T-cell (primary cell): ENCODE data around the gene NPR1. TPM values are rescaled to one million over a fixed set of nuclear protein-coding genes. Genes with fewer than 3 reads are reported as not detected.

Experiments
- ATAC-seq, 4 experiments: fragments of 200-7000 bp in 3 of 4; fragments of 150-1000 bp in 1 of 4; cut with Tn5 transposase; replicated peaks in 1 of 4; 1 replicate in 3 of 4; 2 replicates in 1 of 4; pipeline ENCODE4 v1.10.0; 2021; ENCODE audit warnings: moderate library complexity in 3 of 4, mild to moderate bottlenecking in 2 of 4, moderate number of reproducible peaks in 1 of 4
- CTCF ChIA-PET, 2 donors: fragments of 300-600 bp; sonication (Branson Sonifier 250); formaldehyde crosslinking; loops; one replicate each; lab custom pipeline; 2022; ENCODE audit warnings: antibody characterized with exemption in 2 of 2; lab: Charles Lee
- POLR2A ChIA-PET, 2 donors: fragments of 300-600 bp; sonication (Branson Sonifier 250); formaldehyde crosslinking; loops; one replicate each; lab custom pipeline; 2022; ENCODE audit warnings: antibody characterized with exemption in 2 of 2; lab: Charles Lee
- DNase-seq, 35 experiments: peaks; one replicate each; pipeline versions ENCODE4 v3.0.0 to v3.0.0-alpha.2; 2013 to 2023
- H3K27ac ChIP-seq: one replicate; pipeline ENCODE4 v1.5.1; 2013; ENCODE audit warnings: low read length
- H3K27me3 ChIP-seq, 2 experiments: replicated peaks in 1 of 2; 1 replicate in 1 of 2; 2 replicates in 1 of 2; pipeline versions ENCODE4 v1.6.1 to v1.7.0; 2013; ENCODE audit warnings: low read length in 1 of 2, mixed read lengths in 1 of 2; ENCODE audit not compliant: control insufficient read depth in 2 of 2, insufficient read depth in 2 of 2; ENCODE audit errors: extremely low read depth in 1 of 2
- H3K36me3 ChIP-seq, 2 donors: 1 replicate in 1 of 2; 2 replicates in 1 of 2; pipeline versions ENCODE4 v1.6.1 to v1.7.0; 2013; ENCODE audit warnings: low read length in 1 of 2; ENCODE audit not compliant: control insufficient read depth in 2 of 2, insufficient read depth in 1 of 2; ENCODE audit errors: extremely low read depth in 1 of 2
- H3K4me1 ChIP-seq, 2 experiments: 1 replicate in 1 of 2; 2 replicates in 1 of 2; pipeline versions ENCODE4 v1.6.1 to v1.7.0; 2013; ENCODE audit warnings: low read length in 2 of 2, mixed read lengths in 1 of 2; ENCODE audit not compliant: insufficient read depth in 2 of 2, control insufficient read depth in 1 of 2; ENCODE audit errors: extremely low read depth in 1 of 2
- H3K4me3 ChIP-seq, 2 donors: 1 replicate in 1 of 2; 2 replicates in 1 of 2; pipeline versions ENCODE4 v1.5.1 to v1.7.0; 2013; ENCODE audit warnings: mild to moderate bottlenecking in 2 of 2, low read length in 1 of 2, moderate library complexity in 1 of 2; ENCODE audit not compliant: control insufficient read depth in 1 of 2; ENCODE audit errors: extremely low read depth in 1 of 2
- H3K9me3 ChIP-seq: 2 replicates; pipeline ENCODE4 v1.7.0; 2013
- H3K27ac Mint-ChIP-seq, 2 donors: one replicate each; pipeline ENCODE4 v1.8.0; 2020 to 2021; ENCODE audit warnings: mild to moderate bottlenecking in 2 of 2, mixed read lengths in 2 of 2
- H3K27me3 Mint-ChIP-seq, 2 donors: one replicate each; pipeline ENCODE4 v1.8.0; 2021 to 2022; ENCODE audit warnings: mixed read lengths in 2 of 2
- H3K36me3 Mint-ChIP-seq: one replicate; pipeline ENCODE4 v1.8.0; 2021; ENCODE audit warnings: mixed read lengths
- H3K4me1 Mint-ChIP-seq, 3 donors: one replicate each; pipeline ENCODE4 v1.8.0; 2020 to 2022; ENCODE audit warnings: mixed read lengths in 3 of 3, mild to moderate bottlenecking in 1 of 3
- H3K4me3 Mint-ChIP-seq, 3 donors: one replicate each; pipeline ENCODE4 v1.8.0; 2020 to 2022; ENCODE audit warnings: mild to moderate bottlenecking in 3 of 3, mixed read lengths in 3 of 3, moderate library complexity in 3 of 3
- H3K9me3 Mint-ChIP-seq, 3 donors: one replicate each; pipeline ENCODE4 v1.8.0; 2020 to 2022; ENCODE audit warnings: mixed read lengths in 3 of 3
- WGBS: methylation state at CpG from one replicate; pipeline ENCODE4 v1.1.5; 2013; ENCODE audit warnings: missing lambda C conversion rate; ENCODE audit not compliant: insufficient coverage; 5-methylcytosine and 5-hydroxymethylcytosine counted together
- total RNA-seq, 35 experiments: library from RNA in 6 of 35; stranded (reverse) in 6 of 35; fragments of 120-200 nt in 1 of 35; gene quantifications; one replicate each; pipeline versions ENCODE4 v1.2.1 to v1.2.4 and lab custom pipeline; 2013 to 2026

NPR1 gene
- total RNA-seq, 5 donors from 2014 or later (not counting 1 experiment from before 2014, with no cell fraction given), result 0.23 to 0.44 (median 0.35) TPM; not detected in 2

DNA sequence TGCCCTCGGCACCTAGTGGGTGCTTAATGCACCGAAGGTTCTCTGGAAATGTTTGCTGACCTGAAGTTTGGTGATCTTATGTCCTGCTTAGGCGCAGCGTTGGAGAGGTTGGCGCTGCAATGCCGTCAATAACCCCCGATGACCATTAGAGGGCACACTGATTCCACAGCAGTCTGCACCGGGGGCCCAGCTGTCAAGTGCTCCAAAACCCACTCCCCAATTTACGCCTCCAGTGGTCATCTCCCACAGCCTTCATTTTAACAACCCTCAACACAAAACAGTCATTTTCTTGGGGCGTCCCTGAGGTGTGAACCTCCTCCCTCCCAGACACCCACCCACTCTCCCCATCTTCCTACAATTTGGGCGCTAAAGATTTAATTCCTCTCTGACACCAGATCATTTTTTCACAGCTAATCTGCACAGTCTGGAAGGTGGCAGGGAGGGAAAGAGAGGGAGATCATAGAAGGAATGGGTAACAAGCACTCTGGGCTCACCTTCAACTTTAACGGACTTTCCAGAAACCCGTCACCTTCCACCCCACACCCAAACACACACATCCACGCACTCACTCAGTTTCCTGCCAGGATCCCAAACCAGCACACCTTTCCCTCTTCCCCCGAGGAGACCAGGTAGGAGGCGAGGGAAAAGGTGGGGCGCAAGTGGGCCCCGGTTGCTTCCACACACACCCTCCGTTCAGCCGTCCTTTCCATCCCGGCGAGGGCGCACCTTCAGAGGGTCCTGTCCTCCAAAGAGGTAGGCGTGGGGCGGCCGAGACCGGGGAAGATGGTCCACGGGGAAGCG is 570 bp upstream of the NPR1 start:
- Histone ChIP-seq H3K36me3 (no peaks in the 10 kb centered on the region), H3K27me3 (peaks cover 2 to 55% of the 10 kb centered on the region in 2 experiments), H3K9me3 (no peaks in the 10 kb centered on the region), H3K27ac (no peak overlapping the region), H3K4me1 (peaks cover 13 to 25% of the 10 kb centered on the region in 2 experiments), H3K4me3 (peak overlapping the region; percentile 28 to 51)
- ChIA-PET CTCF (interaction anchor here (0.5 to 0.8 kb wide), 7 partner anchors 13 to 408 kb away, joined by 3 to 7 read pairs (median 4); no protein-coding TSS in a partner anchor), POLR2A (interaction anchor here (0.6 to 0.7 kb wide), 2 partner anchors 18 to 482 kb away, joined by 3 to 4 read pairs; no protein-coding TSS in a partner anchor)
- Mint-ChIP-seq H3K27ac (peak overlapping the region in 1 of 2 donors; percentile 65), H3K9me3 (no peaks in the 10 kb centered on the region), H3K4me1 (peaks cover 16 to 27% (median 22%) of the 10 kb centered on the region in 3 donors), H3K27me3 (peaks cover 38 to 45% of the 10 kb centered on the region in 2 donors), H3K36me3 (no peaks in the 10 kb centered on the region), H3K4me3 (peak overlapping the region; percentile 69 to 81 (median 77))
- peak in 2 of 4 experiments; percentile 47 to 53 for ATAC-seq
- WGBS, result 5% methylated on average over 21 of the region's 29 CpGs
- DNase-seq, result peak in 22 of 35 experiments; percentile 8 to 71 (median 33)

DNA sequence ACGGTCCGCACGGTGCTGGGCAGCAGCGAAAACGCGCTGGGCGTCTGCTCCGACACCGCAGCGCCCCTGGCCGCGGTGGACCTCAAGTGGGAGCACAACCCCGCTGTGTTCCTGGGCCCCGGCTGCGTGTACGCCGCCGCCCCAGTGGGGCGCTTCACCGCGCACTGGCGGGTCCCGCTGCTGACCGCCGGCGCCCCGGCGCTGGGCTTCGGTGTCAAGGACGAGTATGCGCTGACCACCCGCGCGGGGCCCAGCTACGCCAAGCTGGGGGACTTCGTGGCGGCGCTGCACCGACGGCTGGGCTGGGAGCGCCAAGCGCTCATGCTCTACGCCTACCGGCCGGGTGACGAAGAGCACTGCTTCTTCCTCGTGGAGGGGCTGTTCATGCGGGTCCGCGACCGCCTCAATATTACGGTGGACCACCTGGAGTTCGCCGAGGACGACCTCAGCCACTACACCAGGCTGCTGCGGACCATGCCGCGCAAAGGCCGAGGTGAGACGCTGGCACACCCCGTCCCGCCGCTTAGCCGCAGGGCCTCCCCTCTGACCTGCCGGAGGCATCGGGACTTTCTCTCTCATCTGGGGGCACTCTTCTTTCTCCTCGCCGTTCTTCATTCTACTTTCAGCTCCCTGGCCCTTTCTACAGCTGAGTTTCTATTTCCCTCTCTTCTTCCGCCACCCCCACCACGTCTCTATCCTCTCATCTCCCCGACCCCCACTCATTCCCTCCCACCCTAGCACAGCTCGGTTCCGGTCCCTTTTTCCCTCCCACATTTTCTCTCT is 1.0 kb downstream of the NPR1 start:
- no peaks in the 10 kb centered on the region for H3K9me3 ChIP-seq
- DNase-seq (peak in 12 of 35 experiments; percentile 4 to 48 (median 26)), ATAC-seq (peak; percentile 65 to 78 (median 68))
- peaks cover 13 to 25% of the 10 kb centered on the region in 2 experiments for H3K4me1 ChIP-seq
- WGBS, result 3% methylated on average over 70 of the region's 73 CpGs
- Mint-ChIP-seq H3K27me3 (peaks cover 40 to 53% of the 10 kb centered on the region in 2 donors), H3K36me3 (no peaks in the 10 kb centered on the region), H3K27ac (peak overlapping the region in 1 of 2 donors; percentile 39), H3K4me3 (peak overlapping the region; percentile 72 to 81 (median 81)), H3K4me1 (peaks cover 16 to 27% (median 22%) of the 10 kb centered on the region in 3 donors), H3K9me3 (no peaks in the 10 kb centered on the region)
- H3K27ac ChIP-seq, result no peak overlapping the region
- peaks cover 2 to 61% of the 10 kb centered on the region in 2 experiments for H3K27me3 ChIP-seq
- H3K36me3 ChIP-seq, result no peaks in the 10 kb centered on the region
- POLR2A ChIA-PET, result interaction anchor here in 1 of 2 donors (0.6 kb wide), 1 partner anchor 127 kb away, joined by 3 read pairs; no protein-coding TSS in a partner anchor
- CTCF ChIA-PET, result interaction anchor here in 1 of 2 donors (1.2 kb wide), 1 partner anchor 168 kb away, joined by 3 read pairs; no protein-coding TSS in a partner anchor
- peak overlapping the region; percentile 39 to 51 for H3K4me3 ChIP-seq

DNA sequence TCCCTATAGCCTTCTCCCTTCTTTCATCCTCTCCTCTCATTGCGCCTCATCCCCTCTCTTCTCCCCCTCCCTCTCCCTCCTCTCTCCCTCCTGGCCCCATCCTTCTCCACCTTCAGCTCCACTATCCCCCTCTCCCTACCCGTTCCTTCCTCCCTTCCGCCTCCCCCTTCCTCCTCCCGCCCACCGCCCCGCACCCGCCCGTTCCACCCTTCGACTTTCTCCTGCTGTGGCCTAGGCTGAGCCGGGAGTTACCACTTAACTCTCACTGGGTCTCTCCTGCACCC is 1.6 kb downstream of the NPR1 start:
- peaks cover 40 to 53% of the 10 kb centered on the region in 2 donors for H3K27me3 Mint-ChIP-seq
- H3K36me3 ChIP-seq, result no peaks in the 10 kb centered on the region
- DNase-seq (no peak), ATAC-seq (no peak)
- H3K4me1 ChIP-seq, result peaks cover 13 to 25% of the 10 kb centered on the region in 2 experiments
- no peak overlapping the region for H3K4me3 ChIP-seq
- H3K9me3 Mint-ChIP-seq, result no peaks in the 10 kb centered on the region
- no peak overlapping the region for H3K27ac ChIP-seq
- no peak overlapping the region for H3K27ac Mint-ChIP-seq
- peak overlapping the region; percentile 53 to 81 (median 75) for H3K4me3 Mint-ChIP-seq
- ChIA-PET POLR2A (interaction anchor here in 1 of 2 donors (0.6 kb wide), 1 partner anchor 126 kb away, joined by 3 read pairs; no protein-coding TSS in a partner anchor), CTCF (interaction anchor here in 1 of 2 donors (1.2 kb wide), 1 partner anchor 169 kb away, joined by 3 read pairs; no protein-coding TSS in a partner anchor)
- peaks cover 16 to 27% (median 22%) of the 10 kb centered on the region in 3 donors for H3K4me1 Mint-ChIP-seq
- peaks cover 2 to 65% of the 10 kb centered on the region in 2 experiments for H3K27me3 ChIP-seq
- H3K9me3 ChIP-seq, result no peaks in the 10 kb centered on the region
- WGBS, result 11% methylated on average over 3 of the region's 10 CpGs
- no peaks in the 10 kb centered on the region for H3K36me3 Mint-ChIP-seq

DNA sequence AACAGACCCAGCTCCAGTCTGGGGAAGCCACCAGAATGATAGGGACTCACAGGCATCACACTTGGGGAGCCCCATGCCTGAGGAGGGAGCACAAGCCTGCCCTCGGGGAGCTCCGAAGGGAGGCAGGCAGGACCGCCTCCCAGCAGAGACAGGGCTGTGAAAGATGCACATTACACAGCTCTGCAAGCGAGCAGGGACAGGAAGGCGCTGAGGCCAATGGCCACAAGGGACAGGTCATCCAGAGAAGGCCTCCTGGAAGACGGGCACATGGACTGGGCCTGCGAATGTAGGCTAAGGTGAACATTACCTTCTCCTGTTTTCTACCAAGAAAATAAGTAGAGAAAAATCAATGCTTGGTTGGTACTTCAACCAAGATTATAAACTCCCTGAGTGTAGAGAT is 4.2 kb downstream of the NPR1 start:
- Histone ChIP-seq H3K27ac (no peak overlapping the region), H3K4me1 (peaks cover 13 to 23% of the 10 kb centered on the region in 2 experiments), H3K9me3 (no peaks in the 10 kb centered on the region), H3K36me3 (no peaks in the 10 kb centered on the region), H3K4me3 (no peak overlapping the region), H3K27me3 (peaks cover 2 to 76% of the 10 kb centered on the region in 2 experiments)
- no peaks in the 10 kb centered on the region for H3K9me3 Mint-ChIP-seq
- no peak overlapping the region for H3K4me3 Mint-ChIP-seq
- ATAC-seq (no peak), DNase-seq (no peak)
- CTCF ChIA-PET, result no interaction called here
- POLR2A ChIA-PET, result no interaction called here
- peaks cover 40 to 44% of the 10 kb centered on the region in 2 donors for H3K27me3 Mint-ChIP-seq
- no peak overlapping the region for H3K27ac Mint-ChIP-seq
- no peaks in the 10 kb centered on the region for H3K36me3 Mint-ChIP-seq
- H3K4me1 Mint-ChIP-seq, result peaks cover 13 to 23% (median 17%) of the 10 kb centered on the region in 3 donors
- WGBS, result 78% methylated on average over 6 of the region's 7 CpGs

DNA sequence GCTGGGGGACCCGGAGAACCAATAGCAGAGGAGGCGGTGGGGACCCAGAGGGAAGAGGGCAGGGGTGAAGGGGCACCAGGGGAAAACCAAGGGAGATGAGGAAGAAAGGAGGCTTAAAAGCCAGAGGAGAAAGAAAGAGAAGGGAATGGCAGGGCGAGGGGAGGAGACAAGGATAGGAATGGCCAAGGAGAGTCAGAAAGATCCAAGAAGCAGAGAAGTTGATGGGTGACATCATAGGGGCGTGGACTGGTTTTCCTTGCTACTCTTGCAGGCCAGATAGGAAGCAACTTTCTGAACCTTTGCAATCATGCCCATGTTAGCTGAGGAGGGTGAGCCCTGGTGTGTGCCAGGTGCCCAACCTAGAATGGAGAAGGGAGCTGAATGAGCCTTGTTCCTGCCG is 5.4 kb downstream of the NPR1 start:
- H3K36me3 Mint-ChIP-seq, result no peaks in the 10 kb centered on the region
- Histone ChIP-seq H3K4me3 (no peak overlapping the region), H3K36me3 (no peaks in the 10 kb centered on the region), H3K9me3 (no peaks in the 10 kb centered on the region), H3K27me3 (peaks cover 2 to 65% of the 10 kb centered on the region in 2 experiments), H3K4me1 (peaks cover 2 to 11% of the 10 kb centered on the region in 2 experiments), H3K27ac (no peak overlapping the region)
- no peaks in the 10 kb centered on the region for H3K9me3 Mint-ChIP-seq
- WGBS, result 76% methylated on average over 4 of the region's 5 CpGs
- ChIA-PET POLR2A (no interaction called here), CTCF (no interaction called here)
- DNase-seq (no peak), ATAC-seq (no peak)
- peak overlapping the region in 1 of 2 donors; percentile 62 for H3K27ac Mint-ChIP-seq
- peaks cover 4 to 13% (median 7%) of the 10 kb centered on the region in 3 donors for H3K4me1 Mint-ChIP-seq
- H3K27me3 Mint-ChIP-seq, result peaks cover 30 to 34% of the 10 kb centered on the region in 2 donors
- H3K4me3 Mint-ChIP-seq, result no peak overlapping the region

DNA sequence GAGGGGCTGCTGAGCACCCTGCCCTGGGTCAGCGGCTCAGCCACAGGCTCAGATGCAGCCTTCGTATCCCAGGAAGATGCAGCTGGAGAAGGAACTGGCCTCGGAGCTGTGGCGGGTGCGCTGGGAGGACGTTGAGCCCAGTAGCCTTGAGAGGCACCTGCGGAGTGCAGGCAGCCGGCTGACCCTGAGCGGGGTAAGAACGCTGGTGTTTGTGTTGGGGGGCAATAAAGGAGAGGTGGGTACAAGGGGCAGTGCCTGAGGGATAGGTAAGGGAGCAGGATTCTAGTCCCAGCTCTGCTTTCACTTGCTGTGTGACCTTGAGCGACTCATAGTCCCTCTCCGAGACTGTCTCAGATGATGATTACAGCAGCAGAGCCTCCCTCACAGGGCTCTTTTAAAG is 6.4 kb downstream of the NPR1 start:
- CTCF ChIA-PET, result no interaction called here
- Mint-ChIP-seq H3K36me3 (no peaks in the 10 kb centered on the region), H3K9me3 (no peaks in the 10 kb centered on the region), H3K4me3 (no peak overlapping the region), H3K4me1 (peaks cover 0 to 8% (median 3%) of the 10 kb centered on the region in 3 donors), H3K27me3 (peaks cover 26 to 29% of the 10 kb centered on the region in 2 donors), H3K27ac (no peak overlapping the region)
- ATAC-seq (no peak), DNase-seq (no peak)
- POLR2A ChIA-PET, result no interaction called here
- Histone ChIP-seq H3K36me3 (no peaks in the 10 kb centered on the region), H3K9me3 (no peaks in the 10 kb centered on the region), H3K4me3 (no peak overlapping the region), H3K4me1 (peaks cover 0 to under 1% of the 10 kb centered on the region in 2 experiments), H3K27ac (no peak overlapping the region), H3K27me3 (peaks cover 2 to 57% of the 10 kb centered on the region in 2 experiments)
- WGBS, result 96% methylated on average over 4 of the region's 12 CpGs
